HL-60 (cell line): Measurements from ENCODE around the gene ARF1.

Experiments
- DNase-seq, 2 experiments: peaks; one replicate each; pipeline ENCODE4 v3.0.0-alpha.2; 2010 to 2020; ENCODE audit warnings: low read depth in 1 of 2, low spot score in 1 of 2
- H3K27ac ChIP-seq: fragments of 250-450 bp; sonication (Bioruptor Pico); replicated peaks from 2 replicates; pipeline ENCODE4 v1.5.1; 2020; ENCODE audit warnings: mild to moderate bottlenecking, moderate library complexity
- H3K27me3 ChIP-seq: fragments of 250-450 bp; sonication (Bioruptor Pico); 2 replicates; pipeline ENCODE4 v1.5.1; 2021; ENCODE audit warnings: mild to moderate bottlenecking, moderate library complexity; ENCODE audit not compliant: insufficient read depth, poor library complexity, severe bottlenecking
- H3K4me3 ChIP-seq: replicated peaks from 2 replicates; pipeline ENCODE4 v1.5.1; 2011; ENCODE audit warnings: mild to moderate bottlenecking, control low read depth, low read length; ENCODE audit not compliant: insufficient read depth
- CTCF ChIP-seq: IDR thresholded peaks from one replicate; pipeline ENCODE4 v1.5.1; 2011; ENCODE audit warnings: low read length, control low read depth, inconsistent platforms; ENCODE audit not compliant: insufficient read depth
- GABPA ChIP-seq: IDR thresholded peaks from 2 replicates; pipeline ENCODE4 v1.6.1; 2012; ENCODE audit warnings: low read depth
- POLR2AphosphoS5 ChIP-seq: IDR thresholded peaks from 2 replicates; pipeline ENCODE4 v1.6.1; 2012; ENCODE audit warnings: low read depth
- REST ChIP-seq: IDR thresholded peaks from 2 replicates; pipeline ENCODE4 v1.6.1; 2012; ENCODE audit warnings: low read depth; ENCODE audit not compliant: insufficient replicate concordance
- SPI1 ChIP-seq: IDR thresholded peaks from 2 replicates; pipeline ENCODE4 v1.6.1; 2012; ENCODE audit warnings: low read depth, mild to moderate bottlenecking, borderline replicate concordance

The ARF1 gene

DNA sequence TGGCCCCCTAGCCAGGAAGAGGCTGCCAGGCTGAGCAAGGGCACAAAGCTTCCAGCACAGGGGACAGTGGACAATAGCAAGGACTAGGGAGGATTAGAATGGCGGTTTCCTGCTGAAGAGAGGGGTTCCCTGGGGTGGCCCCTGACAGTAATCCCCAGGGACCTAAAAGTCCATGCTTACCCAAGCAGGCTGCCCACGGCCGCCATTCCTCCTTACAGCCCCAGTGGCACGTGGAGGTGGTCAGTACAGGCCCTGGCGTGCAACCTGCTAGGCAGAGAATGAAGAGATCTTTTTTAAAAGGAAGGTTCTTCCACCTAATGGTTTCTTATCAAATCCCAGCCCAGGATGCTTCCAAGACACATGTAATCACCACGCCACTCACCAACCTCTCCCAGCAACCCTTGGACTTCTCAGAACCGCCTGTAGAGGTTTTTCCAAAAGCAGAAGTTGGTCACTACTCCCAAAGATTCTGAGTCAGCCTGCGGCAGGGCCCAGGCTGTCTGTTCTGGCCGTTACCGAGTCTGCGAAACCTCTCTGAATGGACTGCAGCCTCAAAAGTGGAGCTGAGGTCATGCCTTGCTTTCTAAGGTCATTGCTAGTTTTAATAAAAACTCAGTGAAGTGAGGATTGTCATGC is 25.7 kb downstream of the ARF1 start:
- H3K4me3 ChIP-seq: peak overlapping the region; percentile 89
- H3K27ac ChIP-seq: peak overlapping the region; percentile 80
- DNase-seq: no peak
- H3K27me3 ChIP-seq: no peaks in the 10 kb centered on the region
- TF ChIP-seq REST (no peak), POLR2AphosphoS5 (no peak; the same call in 1 of the 2 replicates), SPI1 (no peak), CTCF (no peak), GABPA (no peak)

DNA sequence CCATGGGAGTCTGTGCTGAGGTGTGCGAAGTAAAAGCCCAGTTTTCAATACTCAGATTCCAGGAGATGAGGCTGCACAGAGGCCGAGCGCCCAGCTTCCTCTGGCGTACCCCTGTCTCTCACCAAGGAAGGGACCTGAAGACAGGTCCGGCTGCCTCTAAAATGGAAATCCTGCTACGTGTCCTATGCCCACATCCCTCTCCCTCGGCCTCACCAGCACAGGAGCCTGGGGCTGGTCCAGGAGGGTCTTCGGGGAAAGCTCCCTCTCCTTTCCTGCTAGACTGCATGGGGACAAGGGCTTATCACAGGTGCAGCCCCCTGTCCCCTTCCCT is 26.2 kb downstream of the ARF1 start:
- no peak for TF ChIP-seq POLR2AphosphoS5
- TF ChIP-seq REST: no peak
- no peak for TF ChIP-seq GABPA
- TF ChIP-seq SPI1: no peak
- TF ChIP-seq CTCF: no peak
- no peaks in the 10 kb centered on the region for H3K27me3 ChIP-seq
- peak overlapping the region; percentile 80 for H3K27ac ChIP-seq
- H3K4me3 ChIP-seq: peak overlapping the region; percentile 89
- no peak for DNase-seq

GRCh38 chr1:228109073-228109961 is 26.8 kb downstream of the ARF1 start, which contains the start of gene MRPL55:
Gene MRPL55 (minus strand): TSS chr1:228109299. CDS start chr1:228108260, 1,039 bp downstream.
- Histone ChIP-seq H3K27me3 (no peaks in the 10 kb centered on the region), H3K4me3 (peak within 1 kb of the TSS; percentile 89), H3K27ac (peak within 1 kb of the TSS; percentile 80)
- peak; percentile 96 to 97 for DNase-seq
- TF ChIP-seq SPI1 (no peak), REST (no peak), POLR2AphosphoS5 (peak; percentile 95)
